Rectal smooth muscle tissue (tissue), 1 donor: ENCODE results near the gene E2F3.

ENCODE experiments used
- H3K27ac ChIP-seq: one replicate; pipeline ENCODE4 v1.7.0; 2013; ENCODE audit warnings: low read depth, low read length, inconsistent platforms
- H3K27me3 ChIP-seq: one replicate; pipeline ENCODE4 v1.7.0; 2013; ENCODE audit warnings: low read length; ENCODE audit not compliant: control insufficient read depth, insufficient read depth
- H3K36me3 ChIP-seq: one replicate; pipeline ENCODE4 v1.7.0; 2013; ENCODE audit warnings: low read length; ENCODE audit not compliant: control insufficient read depth, insufficient read depth
- H3K4me1 ChIP-seq: one replicate; pipeline ENCODE4 v1.7.0; 2013; ENCODE audit warnings: low read length; ENCODE audit not compliant: control insufficient read depth, insufficient read depth
- H3K4me3 ChIP-seq: one replicate; pipeline ENCODE4 v1.7.0; 2013; ENCODE audit warnings: low read length
- H3K9ac ChIP-seq: one replicate; pipeline ENCODE4 v1.7.0; 2013; ENCODE audit warnings: low read length

The E2F3 gene

DNA sequence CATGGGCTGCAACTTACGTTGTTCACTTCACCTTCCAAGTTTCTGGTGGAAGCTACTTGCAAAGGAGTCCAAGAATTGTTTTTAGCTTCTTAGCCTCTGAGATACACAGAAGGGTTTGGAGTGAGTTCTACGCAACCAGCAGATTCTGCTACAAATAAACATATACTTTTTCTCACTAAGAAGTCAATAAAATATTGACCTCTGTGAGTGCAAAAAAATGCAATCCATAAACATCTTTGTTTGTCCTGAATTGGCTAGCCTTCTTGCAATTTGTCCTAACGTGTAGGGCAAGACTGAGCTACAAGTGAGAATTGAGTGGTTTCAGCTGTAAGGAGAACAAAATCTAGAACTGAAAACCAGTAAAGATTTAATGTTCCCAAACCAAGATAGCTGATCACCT, 26.2 kb upstream of the E2F3 start:
- H3K4me1 ChIP-seq: no peaks in the 10 kb centered on the region
- H3K4me3 ChIP-seq: no peak overlapping the region
- H3K27ac ChIP-seq: no peak overlapping the region
- no peak overlapping the region for H3K9ac ChIP-seq
- H3K36me3 ChIP-seq: no peaks in the 10 kb centered on the region
- H3K27me3 ChIP-seq: no peaks in the 10 kb centered on the region

GRCh38 chr6:20377623-20378265, 23.9 kb upstream of the E2F3 start:
- Histone ChIP-seq H3K4me3 (no peak overlapping the region), H3K36me3 (no peaks in the 10 kb centered on the region), H3K27me3 (no peaks in the 10 kb centered on the region), H3K4me1 (no peaks in the 10 kb centered on the region), H3K27ac (no peak overlapping the region), H3K9ac (no peak overlapping the region)

DNA sequence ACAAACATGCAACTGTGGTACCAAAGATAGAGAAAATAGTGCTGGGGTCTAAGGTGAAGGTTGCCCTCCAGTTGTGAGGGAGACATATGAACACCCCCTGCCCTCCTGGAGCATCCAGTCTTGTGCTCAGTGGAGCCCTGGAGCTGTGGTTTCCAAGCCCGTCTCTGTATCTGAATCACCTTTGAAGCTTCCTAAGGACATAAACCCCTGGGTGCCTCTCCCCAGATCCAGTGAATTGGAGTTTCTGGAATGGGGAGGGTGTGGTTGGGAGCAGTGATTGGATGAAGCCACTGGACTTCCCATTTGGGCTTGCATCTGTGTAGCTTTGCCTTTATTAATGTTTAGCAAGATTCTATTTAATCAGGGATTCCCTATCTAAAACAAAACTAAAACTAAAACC, 22.4 kb upstream of the E2F3 start:
- no peaks in the 10 kb centered on the region for H3K36me3 ChIP-seq
- no peak overlapping the region for H3K9ac ChIP-seq
- H3K27me3 ChIP-seq: no peaks in the 10 kb centered on the region
- no peak overlapping the region for H3K27ac ChIP-seq
- H3K4me1 ChIP-seq: no peaks in the 10 kb centered on the region
- no peak overlapping the region for H3K4me3 ChIP-seq

- H3K27me3 ChIP-seq: no peaks in the 10 kb centered on the region
- H3K4me1 ChIP-seq: no peaks in the 10 kb centered on the region
- no peak overlapping the region for H3K27ac ChIP-seq
- no peak overlapping the region for H3K4me3 ChIP-seq
- H3K9ac ChIP-seq: no peak overlapping the region
- no peaks in the 10 kb centered on the region for H3K36me3 ChIP-seq
Observed at GRCh38 chr6:20386218-20386617, 15.5 kb upstream of the E2F3 start.

DNA sequence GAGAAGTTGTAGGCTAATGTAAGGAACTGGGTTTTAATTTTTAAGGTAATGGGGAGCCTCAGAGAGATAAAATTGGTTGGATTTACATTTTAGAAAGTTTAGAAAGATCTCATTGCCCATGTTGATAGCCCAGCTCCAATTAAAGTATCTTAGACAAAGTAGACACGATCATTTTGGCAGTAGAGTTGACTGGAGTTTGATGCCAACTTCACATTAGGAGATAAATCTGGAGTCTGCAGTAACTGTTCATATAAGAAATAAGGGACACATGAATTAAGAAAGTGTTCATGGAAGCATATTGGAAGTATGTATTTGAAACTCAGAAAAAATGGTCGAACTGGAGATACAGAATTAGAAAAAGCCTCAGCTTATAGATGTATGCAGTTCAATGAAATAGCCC, 12.6 kb upstream of the E2F3 start:
- Histone ChIP-seq H3K4me1 (no peaks in the 10 kb centered on the region), H3K36me3 (no peaks in the 10 kb centered on the region), H3K27ac (no peak overlapping the region), H3K4me3 (no peak overlapping the region), H3K27me3 (no peaks in the 10 kb centered on the region), H3K9ac (no peak overlapping the region)

DNA sequence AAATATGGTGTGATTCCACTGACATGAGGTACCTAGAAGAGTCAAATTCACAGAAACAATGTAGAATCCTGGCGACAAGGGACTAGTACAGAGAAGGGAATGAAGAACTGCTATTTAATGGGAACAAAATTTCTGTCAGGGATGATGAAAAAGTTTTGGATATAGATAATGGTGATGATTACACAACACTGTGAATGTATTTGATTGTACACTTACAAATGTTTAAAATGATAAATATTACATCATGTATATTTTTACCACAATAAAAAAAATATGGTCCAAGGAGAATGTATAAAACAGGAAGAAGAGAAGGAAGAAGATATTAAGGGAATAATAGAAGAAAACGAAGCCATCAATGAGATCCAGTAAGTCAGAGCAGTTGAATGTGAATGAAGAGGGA, 8.4 kb upstream of the E2F3 start:
- H3K4me3 ChIP-seq: no peak overlapping the region
- no peak overlapping the region for H3K9ac ChIP-seq
- H3K27ac ChIP-seq: no peak overlapping the region
- no peaks in the 10 kb centered on the region for H3K27me3 ChIP-seq
- H3K4me1 ChIP-seq: no peaks in the 10 kb centered on the region
- H3K36me3 ChIP-seq: no peaks in the 10 kb centered on the region

DNA sequence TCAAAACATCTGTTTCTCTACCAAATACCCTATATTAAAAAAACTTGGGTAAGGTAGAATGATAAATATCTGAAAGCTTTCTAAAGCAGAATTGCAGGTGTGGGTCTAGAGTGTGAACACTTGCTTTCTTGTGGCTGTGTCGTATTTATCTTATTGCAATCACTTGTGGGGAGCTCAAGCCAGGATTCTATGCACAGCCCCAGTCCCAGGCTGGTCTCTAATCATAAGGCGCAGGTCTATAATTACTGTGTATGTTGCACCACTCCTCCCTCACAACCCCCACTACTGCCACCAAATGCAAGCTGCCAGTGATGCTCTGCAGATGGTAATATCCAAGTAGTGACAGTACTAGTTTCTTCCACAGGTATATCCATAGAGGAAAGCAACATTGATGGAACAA, 2.2 kb upstream of the E2F3 start:
- Histone ChIP-seq H3K4me1 (no peaks in the 10 kb centered on the region), H3K27ac (no peak overlapping the region), H3K36me3 (no peaks in the 10 kb centered on the region), H3K9ac (no peak overlapping the region), H3K27me3 (no peaks in the 10 kb centered on the region), H3K4me3 (no peak overlapping the region)

- Histone ChIP-seq H3K9ac (peak overlapping the region; percentile 68), H3K4me3 (peak overlapping the region; percentile 90), H3K4me1 (no peaks in the 10 kb centered on the region), H3K36me3 (no peaks in the 10 kb centered on the region), H3K27me3 (no peaks in the 10 kb centered on the region), H3K27ac (peak overlapping the region; percentile 48)
Observed at GRCh38 chr6:20400456-20401204, 1.0 kb upstream of the E2F3 start.

DNA sequence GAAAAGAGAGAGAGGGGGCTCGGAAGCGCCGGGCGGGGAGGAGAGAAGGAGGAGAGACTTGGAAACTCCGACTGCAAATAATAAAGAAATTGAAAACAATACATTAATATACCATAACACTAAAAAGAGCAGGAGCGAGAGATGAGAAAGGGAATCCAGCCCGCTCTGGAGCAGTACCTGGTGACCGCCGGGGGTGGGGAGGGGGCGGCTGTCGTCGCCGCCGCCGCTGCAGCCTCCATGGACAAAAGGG, 338 bp downstream of the E2F3 start:
- H3K36me3 ChIP-seq: no peaks in the 10 kb centered on the region
- no peaks in the 10 kb centered on the region for H3K27me3 ChIP-seq
- H3K4me3 ChIP-seq: peak overlapping the region; percentile 66
- no peaks in the 10 kb centered on the region for H3K4me1 ChIP-seq
- H3K9ac ChIP-seq: no peak overlapping the region
- no peak overlapping the region for H3K27ac ChIP-seq

DNA sequence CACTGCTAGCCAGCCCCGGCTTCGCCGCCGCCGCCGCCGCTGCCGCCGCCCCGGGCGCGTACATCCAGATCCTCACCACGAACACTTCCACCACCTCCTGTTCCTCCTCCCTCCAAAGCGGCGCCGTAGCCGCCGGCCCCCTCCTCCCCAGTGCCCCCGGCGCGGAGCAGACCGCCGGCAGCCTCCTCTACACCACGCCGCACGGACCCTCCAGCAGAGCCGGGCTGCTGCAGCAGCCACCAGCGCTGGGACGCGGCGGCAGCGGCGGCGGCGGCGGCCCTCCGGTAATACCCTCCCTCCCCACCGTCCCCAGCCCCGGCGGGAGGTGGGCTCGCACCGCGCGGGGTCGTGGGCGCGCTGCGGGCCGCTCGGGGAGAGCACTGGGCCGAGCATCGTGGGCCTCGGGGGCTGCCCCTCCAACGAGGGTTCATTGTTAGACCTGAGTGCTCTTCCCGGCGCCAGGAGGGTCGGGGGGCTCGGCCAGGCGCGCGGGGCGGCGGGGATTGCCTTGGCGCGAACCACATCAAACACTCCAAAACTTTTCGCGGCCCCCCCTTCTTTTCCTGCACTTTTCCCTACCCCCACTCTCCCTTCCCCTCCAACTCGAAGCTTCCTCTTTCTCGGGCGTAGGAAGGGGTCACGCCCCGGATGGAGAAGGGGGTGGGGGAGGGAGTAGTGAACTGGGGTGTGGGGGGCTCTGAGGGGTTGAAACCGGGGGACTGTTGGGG, 827 bp downstream of the E2F3 start:
- Histone ChIP-seq H3K27ac (peak overlapping the region; percentile 55), H3K9ac (no peak overlapping the region), H3K4me3 (peak overlapping the region; percentile 66), H3K36me3 (no peaks in the 10 kb centered on the region), H3K4me1 (no peaks in the 10 kb centered on the region), H3K27me3 (no peaks in the 10 kb centered on the region)

DNA sequence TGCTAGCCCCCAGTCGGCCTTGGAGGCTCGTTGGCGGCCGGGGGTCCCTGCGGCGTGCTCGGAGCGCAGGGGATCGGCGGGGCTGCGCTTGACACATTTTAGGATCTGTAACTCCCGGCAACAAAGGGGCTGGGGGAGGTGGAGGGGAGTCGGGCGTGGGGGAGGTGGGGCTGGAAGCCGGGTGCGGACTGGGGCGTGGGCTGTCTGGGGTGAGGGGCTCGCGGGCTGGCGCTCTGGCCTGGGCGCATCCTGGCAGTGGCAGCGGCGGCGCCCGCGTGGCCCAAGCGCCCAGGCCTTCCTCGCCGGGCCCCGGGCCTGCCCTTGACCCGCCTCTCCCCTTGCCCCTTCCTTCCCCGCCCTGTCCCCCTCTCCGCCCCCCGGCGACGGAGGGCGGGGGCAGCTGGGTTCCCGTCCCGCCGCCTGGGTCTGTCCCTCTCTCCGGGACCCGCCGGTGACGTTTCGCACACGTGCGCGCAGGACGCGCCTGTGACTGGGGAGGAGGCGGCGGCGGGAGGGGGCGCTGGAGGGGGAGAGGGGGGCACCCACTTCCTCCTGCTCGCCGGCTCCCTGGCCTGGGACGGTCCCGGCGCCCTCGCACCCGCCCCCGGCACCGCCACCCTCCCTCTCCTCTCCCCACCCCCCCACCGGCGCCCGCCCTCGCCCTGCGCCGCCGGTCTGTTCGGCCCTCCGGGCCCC, 1.5 kb downstream of the E2F3 start:
- Histone ChIP-seq H3K27me3 (no peaks in the 10 kb centered on the region), H3K4me1 (no peaks in the 10 kb centered on the region), H3K27ac (peak overlapping the region; percentile 68), H3K4me3 (peak overlapping the region; percentile 72), H3K36me3 (no peaks in the 10 kb centered on the region), H3K9ac (no peak overlapping the region)

GRCh38 chr6:20403766-20404640, 2.3 kb downstream of the E2F3 start:
- Histone ChIP-seq H3K27ac (peak overlapping the region; percentile 68), H3K27me3 (no peaks in the 10 kb centered on the region), H3K4me3 (peak overlapping the region; percentile 72), H3K4me1 (no peaks in the 10 kb centered on the region), H3K36me3 (no peaks in the 10 kb centered on the region), H3K9ac (no peak overlapping the region)
